ENCODE results near the gene HS6ST2. TPM values are rescaled to one million over a fixed set of nuclear protein-coding genes. Genes with fewer than 3 reads are reported as not detected.

Gene HS6ST2
- total RNA-seq, 1 donor from 2014 or later = 6.0 TPM

- no peak for DNase-seq
Observed at GRCh38 chrX:132671229-132671641, 287.2 kb downstream of the HS6ST2 start.

DNA sequence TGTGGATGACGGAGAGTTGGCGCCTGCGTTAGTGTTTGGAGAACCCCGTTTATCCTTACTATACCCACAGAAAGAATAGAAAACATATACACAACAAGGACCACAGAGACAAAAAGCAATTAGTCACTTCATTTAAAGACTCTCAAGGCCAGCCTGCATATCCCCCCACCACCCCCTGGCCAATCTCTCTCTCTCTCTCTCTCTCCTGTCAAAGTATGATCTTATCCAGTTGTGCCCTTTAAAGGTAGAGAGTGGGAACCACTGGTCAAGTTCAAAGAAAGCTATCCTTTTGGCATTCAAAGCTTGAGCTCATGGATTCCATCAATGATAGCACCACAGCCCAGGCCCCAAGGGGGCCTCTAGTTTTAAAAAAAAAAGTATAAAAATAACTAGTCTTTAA lies 289.3 kb downstream of the HS6ST2 start:
- no peak for DNase-seq

DNA sequence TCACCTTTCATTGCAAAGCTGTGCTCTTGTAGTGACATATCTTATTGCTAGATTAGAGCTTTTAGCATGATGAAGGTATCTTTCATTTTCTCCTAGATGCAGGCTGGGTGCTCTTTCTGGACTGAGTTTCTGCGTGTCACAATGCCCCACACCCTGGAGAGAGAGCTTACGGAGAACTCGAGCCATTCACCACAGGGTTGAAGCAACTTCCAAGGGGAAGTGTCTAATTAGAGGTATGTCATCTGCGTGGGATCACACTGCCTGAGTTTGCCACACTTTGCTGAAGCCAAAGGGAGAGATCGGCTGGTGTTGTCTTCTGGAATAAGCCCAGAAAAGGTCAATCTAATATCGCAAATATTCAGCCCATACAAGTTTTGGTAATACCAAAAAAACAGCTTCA lies 290.3 kb downstream of the HS6ST2 start:
- no peak for DNase-seq

GRCh38 chrX:132665676-132666075 lies 292.8 kb downstream of the HS6ST2 start:
- no peak for DNase-seq

GRCh38 chrX:132664273-132664672 lies 294.2 kb downstream of the HS6ST2 start:
- no peak for DNase-seq

- DNase-seq = no peak
Observed at GRCh38 chrX:132662844-132663243, 295.6 kb downstream of the HS6ST2 start.

DNA sequence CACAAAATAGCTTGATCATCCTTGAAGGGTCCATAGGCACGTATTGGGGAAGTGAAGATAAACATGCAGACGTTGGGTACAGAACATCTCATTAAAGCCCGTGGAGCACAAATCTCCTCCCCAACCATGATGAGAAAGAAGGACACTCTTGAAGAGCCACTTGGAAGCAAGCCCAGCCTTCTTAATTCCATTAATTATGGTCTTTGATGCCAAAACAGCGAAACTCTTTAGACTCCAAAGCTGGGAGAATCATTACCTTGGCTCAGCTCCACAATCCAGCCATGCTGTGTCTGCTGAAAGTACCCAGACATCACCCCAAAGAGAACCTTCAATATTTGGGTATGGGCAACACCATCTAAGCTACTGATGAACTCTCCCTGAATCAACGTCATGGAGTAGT lies 300.6 kb downstream of the HS6ST2 start:
- no peak for DNase-seq

- DNase-seq = no peak
Observed at GRCh38 chrX:132652871-132653270, 305.6 kb downstream of the HS6ST2 start.

- DNase-seq = no peak
Observed at GRCh38 chrX:132651421-132652086, 306.9 kb downstream of the HS6ST2 start.

DNA sequence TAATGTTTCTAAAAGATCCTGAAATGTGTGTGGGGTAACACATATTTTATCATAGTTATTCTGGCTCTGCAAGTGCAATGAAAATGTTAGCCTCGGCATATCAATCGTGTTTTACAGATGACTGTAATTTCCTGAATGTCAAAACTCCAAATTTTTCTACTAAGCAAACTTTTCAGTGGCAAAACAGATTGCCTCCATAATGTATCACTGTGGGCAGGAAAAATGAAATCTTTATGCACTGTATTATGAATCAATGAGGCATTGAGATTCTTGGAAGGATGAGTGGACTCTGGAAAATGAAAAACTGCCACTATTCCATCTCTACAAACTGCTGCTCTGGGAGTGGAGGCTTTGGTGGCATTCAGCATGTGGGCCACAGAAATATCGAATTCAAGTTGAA lies 309.5 kb downstream of the HS6ST2 start:
- no peak for DNase-seq

DNA sequence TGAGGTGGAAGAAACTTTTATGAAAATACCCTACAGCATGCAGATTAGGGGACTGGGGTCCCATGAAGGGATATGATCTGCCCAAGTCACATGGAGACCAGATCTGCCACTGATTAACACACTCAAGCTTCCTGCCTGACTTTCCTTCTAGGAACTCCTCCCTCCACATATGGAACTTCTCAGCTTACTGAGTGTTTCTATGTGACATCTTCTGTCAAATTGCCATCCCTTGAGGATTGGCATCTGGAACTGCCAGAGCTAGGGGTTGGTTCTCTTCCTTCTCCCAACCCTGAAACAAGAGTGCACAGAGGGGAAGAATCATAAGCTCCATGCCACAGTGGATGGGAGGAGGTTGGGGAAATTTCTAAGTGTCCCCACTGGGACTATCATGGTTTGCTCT lies 319.0 kb downstream of the HS6ST2 start:
- peak; percentile 64 for DNase-seq

DNA sequence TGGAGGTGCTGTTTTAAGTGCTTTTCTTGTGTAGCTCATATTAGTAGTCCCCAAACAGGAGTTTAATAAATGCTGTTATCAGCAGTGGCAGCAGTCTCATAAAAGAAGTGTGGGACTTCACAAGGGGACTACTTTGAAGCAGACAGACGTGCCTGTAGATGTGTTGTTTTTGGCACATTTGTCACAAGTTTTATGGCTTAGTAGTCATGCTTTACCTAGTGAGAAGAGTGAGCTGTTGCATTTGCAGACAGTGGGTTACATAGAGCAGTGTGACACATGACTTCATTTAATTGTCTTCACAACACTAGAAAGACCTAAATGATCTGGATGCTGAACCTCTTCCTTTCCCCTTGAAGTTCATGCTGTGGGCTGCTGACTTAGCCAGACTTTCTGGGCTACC lies 320.1 kb downstream of the HS6ST2 start:
- no peak for DNase-seq

DNA sequence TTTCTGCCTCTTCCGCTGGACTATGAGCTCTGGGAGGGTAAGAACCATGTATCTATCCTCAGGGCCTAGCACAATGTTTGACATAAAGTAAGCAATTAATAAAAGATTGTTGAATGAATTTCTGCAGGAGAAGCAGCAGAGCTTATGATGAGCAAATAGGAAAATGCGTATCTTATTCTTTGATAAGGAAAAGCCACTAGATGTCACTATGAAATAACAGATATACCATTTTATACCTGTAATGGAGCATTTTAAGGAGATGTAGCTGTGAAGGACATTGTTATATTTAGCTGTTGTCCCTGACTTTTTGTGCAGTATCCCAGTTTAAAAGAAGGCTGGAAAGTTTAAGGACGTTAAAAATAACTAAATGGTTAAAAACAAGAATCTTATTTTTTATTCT lies 322.3 kb downstream of the HS6ST2 start:
- no peak for DNase-seq

GRCh38 chrX:132634521-132634920 lies 323.9 kb downstream of the HS6ST2 start:
- no peak for DNase-seq

DNA sequence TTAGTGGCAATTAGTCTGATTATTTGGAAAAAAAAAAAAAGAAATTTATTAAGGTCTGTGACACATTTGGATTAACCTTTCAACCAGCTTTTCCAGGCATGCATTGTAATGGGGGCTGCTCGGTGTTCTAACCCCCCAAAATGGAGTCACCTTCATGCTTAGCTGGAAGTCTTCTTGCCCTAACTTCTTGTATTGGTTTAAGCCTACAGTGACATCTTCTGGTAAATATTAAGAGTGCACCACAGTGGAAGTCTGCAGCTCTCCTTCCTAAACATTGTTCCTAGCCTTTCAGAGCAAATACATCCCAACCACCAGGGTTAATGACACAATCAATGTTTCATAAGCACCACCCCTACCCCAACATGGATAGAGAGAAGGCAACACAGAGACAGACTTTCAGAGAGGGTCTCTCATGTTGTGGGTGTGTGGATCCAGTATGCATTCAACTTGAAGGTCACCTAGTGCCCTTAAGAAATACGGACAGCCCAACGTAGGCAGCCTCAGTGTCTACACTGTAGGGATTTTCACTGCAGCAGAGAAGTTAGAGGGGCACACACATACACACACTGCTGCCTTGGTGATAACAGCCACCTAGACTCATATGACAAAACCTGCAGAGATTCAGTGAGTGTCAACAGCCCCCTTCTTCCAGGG lies 326.7 kb downstream of the HS6ST2 start:
- no peak for DNase-seq

DNA sequence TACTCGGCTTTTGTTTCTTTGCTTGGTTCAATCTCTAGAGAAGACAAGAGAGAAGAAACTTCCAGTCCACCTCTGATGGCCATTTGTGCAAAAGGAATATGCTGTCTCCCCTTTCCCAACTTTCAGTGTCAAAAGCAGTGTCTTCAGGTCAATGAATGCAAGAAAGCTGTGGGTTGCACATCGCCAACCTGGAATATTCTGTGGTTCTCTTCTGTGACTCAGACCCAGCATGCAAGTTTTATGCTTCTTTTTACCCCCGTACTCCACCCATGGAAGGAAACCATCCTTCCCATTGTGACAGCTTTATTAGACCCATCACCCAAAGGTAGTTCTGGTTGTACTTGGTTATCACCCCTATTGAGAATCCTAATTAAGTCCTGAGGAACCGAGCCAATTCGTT lies 334.0 kb downstream of the HS6ST2 start:
- DNase-seq = no peak

- no peak for DNase-seq
Observed at GRCh38 chrX:132623942-132624341, 334.5 kb downstream of the HS6ST2 start.

DNA sequence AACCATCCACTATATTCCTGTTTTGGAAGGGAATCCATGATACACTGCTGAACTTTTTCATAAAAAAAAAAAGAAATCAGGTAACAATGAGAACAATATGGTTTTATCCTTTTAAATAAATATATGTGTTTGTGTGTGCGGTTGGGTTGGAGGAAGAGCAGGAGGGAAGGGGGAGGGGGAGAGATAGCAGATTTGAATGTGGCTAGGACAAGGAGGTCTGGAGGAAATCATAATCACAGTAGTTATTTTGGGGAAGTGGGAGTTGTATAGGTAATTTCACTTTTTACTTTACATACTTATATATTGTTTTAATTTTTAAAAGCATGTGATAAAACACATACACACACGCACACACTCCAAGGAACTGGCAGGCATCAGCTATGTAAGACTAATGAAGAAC lies 335.1 kb downstream of the HS6ST2 start:
- DNase-seq = no peak

DNA sequence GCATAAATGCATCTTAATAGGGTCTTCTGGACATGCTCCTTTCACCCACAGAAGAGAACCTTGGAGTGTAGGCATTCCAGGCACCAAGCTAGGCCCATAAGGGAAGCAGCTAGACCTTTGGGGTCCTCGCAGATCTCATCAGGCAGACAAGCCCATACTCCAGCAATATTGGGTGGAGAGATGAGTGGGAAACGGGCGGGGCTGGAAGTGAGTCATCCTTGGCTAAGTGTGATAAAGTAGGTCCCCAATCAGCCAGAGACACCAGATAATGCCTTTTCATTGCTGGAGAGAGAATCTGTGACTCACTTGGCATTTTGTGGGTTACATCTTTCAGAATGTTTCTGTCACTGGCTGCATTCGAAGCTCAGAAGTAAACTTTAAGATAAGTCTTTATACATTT lies 336.3 kb downstream of the HS6ST2 start:
- DNase-seq = no peak

DNA sequence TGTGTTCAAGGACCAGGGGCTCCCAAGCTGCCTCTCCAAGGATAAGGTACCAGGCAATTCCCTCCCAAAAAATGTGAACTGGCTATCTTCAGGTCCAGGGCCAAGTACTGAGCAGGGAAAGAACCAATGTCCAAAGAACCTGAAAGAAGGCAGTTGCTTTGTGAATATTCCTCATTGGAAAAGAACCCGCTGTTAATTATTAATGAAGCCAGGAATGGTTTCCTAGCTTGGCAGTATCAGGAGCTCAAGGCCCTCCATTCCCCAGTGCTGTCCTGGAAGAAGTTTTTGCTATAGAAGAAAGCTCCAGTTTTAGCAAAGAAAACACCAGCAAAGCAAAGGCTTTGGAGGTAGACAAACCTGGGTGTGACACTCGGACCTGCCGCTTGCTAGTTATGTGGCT lies 339.6 kb downstream of the HS6ST2 start:
- no peak for DNase-seq

- DNase-seq = no peak
Observed at GRCh38 chrX:132615391-132616131, 342.9 kb downstream of the HS6ST2 start.

DNA sequence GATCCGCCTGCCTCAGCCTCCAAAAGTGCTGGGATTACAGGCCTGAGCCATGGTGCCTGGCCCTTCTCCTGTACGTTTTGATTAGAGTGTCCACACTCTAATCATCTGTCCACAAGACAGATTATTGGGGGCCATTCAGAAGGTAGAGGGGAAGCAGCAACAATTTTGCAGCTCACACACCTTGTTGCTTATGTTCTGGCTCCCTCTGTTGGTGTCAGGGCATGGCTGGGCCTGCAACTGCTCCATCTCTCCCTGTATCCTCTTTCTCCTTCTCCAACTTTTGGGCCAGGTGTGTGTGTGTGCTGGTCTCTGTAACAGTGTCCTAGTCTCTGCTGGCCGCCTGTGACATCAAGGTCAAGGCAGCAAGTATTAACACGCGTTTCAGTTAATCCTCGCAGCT lies 344.1 kb downstream of the HS6ST2 start:
- DNase-seq = no peak

- DNase-seq = no peak
Observed at GRCh38 chrX:132613801-132614200, 344.6 kb downstream of the HS6ST2 start.
